B cell (primary cell): ENCODE data around the gene CATSPER3. TPM values are rescaled to one million over a fixed set of nuclear protein-coding genes. Genes with fewer than 3 reads are reported as not detected.

Experiments used
- ATAC-seq: fragments of 200-7000 bp; cut with Tn5 transposase; one replicate; pipeline ENCODE4 v1.10.0; 2021; ENCODE audit warnings: low read depth, mild to moderate bottlenecking, moderate number of reproducible peaks, moderate library complexity
- CTCF ChIA-PET: fragments of 350-600 bp; sonication (Branson Sonifier 250); formaldehyde crosslinking; loops from one replicate; lab custom pipeline; 2021; ENCODE audit warnings: antibody characterized with exemption, inconsistent platforms; lab: Charles Lee
- POLR2A ChIA-PET: fragments of 350-600 bp; sonication (Branson Sonifier 250); formaldehyde crosslinking; loops from one replicate; lab custom pipeline; 2021; ENCODE audit warnings: antibody characterized with exemption; lab: Charles Lee
- DNase-seq: peaks from one replicate; pipeline ENCODE4 v3.0.0; 2013
- H2AFZ ChIP-seq: 2 replicates; pipeline ENCODE4 v1.6.1; 2012; ENCODE audit warnings: mild to moderate bottlenecking, low read depth, low read length; ENCODE audit not compliant: insufficient read depth, poor library complexity, severe bottlenecking
- H3K27ac ChIP-seq, 2 donors: 1 replicate in 1 of 2; 2 replicates in 1 of 2; pipeline ENCODE4 v1.5.1; 2012 to 2013; ENCODE audit warnings: low read length in 2 of 2, mild to moderate bottlenecking in 2 of 2, moderate library complexity in 1 of 2
- H3K27me3 ChIP-seq, 4 experiments: fragments of 200-600 bp in 1 of 4; sonication (generic) in 1 of 4; replicated peaks in 1 of 4; 1 replicate in 2 of 4; 2 replicates in 2 of 4; pipeline versions ENCODE4 v1.6.1 to v1.7.0; 2013 to 2016; ENCODE audit warnings: low read length in 3 of 4, mild to moderate bottlenecking in 2 of 4, mixed read lengths in 1 of 4, moderate library complexity in 1 of 4; ENCODE audit not compliant: insufficient read depth in 4 of 4, control insufficient read depth in 3 of 4; ENCODE audit errors: control extremely low read depth in 1 of 4
- H3K36me3 ChIP-seq, 2 experiments: replicated peaks in 1 of 2; 1 replicate in 1 of 2; 2 replicates in 1 of 2; pipeline versions ENCODE4 v1.6.1 to v1.7.1; 2013; ENCODE audit warnings: low read length in 1 of 2; ENCODE audit not compliant: insufficient read depth in 2 of 2, control insufficient read depth in 1 of 2; ENCODE audit errors: control extremely low read depth in 1 of 2, extremely low read depth in 1 of 2
- H3K4me1 ChIP-seq, 2 donors: fragments of 200-600 bp in 1 of 2; sonication (generic) in 1 of 2; 1 replicate in 1 of 2; 2 replicates in 1 of 2; pipeline versions ENCODE4 v1.5.1 to v1.6.1; 2013 to 2017; ENCODE audit warnings: low read length in 2 of 2; ENCODE audit not compliant: control insufficient read depth in 2 of 2, insufficient read depth in 2 of 2
- H3K4me2 ChIP-seq: replicated peaks from 2 replicates; pipeline ENCODE3; 2012; ENCODE audit warnings: mild to moderate bottlenecking, low read depth, low read length; ENCODE audit not compliant: poor library complexity, severe bottlenecking
- H3K4me3 ChIP-seq, 5 experiments: fragments of 200-600 bp in 1 of 5; sonication (generic) in 1 of 5; 1 replicate in 3 of 5; 2 replicates in 2 of 5; pipeline versions ENCODE4 v1.5.1 to v1.7.0; 2011 to 2016; ENCODE audit warnings: low read length in 4 of 5, mild to moderate bottlenecking in 4 of 5, low read depth in 2 of 5, control low read depth in 1 of 5, moderate library complexity in 1 of 5; ENCODE audit not compliant: insufficient read depth in 1 of 5; ENCODE audit errors: control extremely low read depth in 1 of 5, extremely low read depth in 1 of 5
- H3K79me2 ChIP-seq: fragments of 200-600 bp; sonication (generic); one replicate; pipeline ENCODE4 v1.6.0; 2016; ENCODE audit warnings: low read length; ENCODE audit not compliant: control insufficient read depth, insufficient read depth
- H3K9ac ChIP-seq: fragments of 200-600 bp; sonication (generic); 2 replicates; pipeline ENCODE4 v1.6.1; 2017; ENCODE audit warnings: mild to moderate bottlenecking, low read length, moderate library complexity
- H3K9me3 ChIP-seq, 3 donors: one replicate each; pipeline versions ENCODE4 v1.6.1 to v1.7.1; 2013; ENCODE audit warnings: low read length in 2 of 3; ENCODE audit not compliant: control insufficient read depth in 2 of 3, insufficient read depth in 1 of 3; ENCODE audit errors: control extremely low read depth in 1 of 3
- H4K20me1 ChIP-seq: 2 replicates; pipeline ENCODE4 v1.6.0; 2012; ENCODE audit warnings: mild to moderate bottlenecking, low read length; ENCODE audit not compliant: insufficient read depth, control insufficient read depth, poor library complexity, severe bottlenecking
- H3K27ac Mint-ChIP-seq: one replicate; pipeline ENCODE4 v1.8.0; 2021; ENCODE audit warnings: mixed read lengths
- H3K27me3 Mint-ChIP-seq: one replicate; pipeline ENCODE4 v1.8.0; 2021; ENCODE audit warnings: mixed read lengths
- H3K4me1 Mint-ChIP-seq: one replicate; pipeline ENCODE4 v1.8.0; 2021; ENCODE audit warnings: mixed read lengths
- H3K4me3 Mint-ChIP-seq: one replicate; pipeline ENCODE4 v1.8.0; 2021; ENCODE audit warnings: mixed read lengths
- H3K9me3 Mint-ChIP-seq: one replicate; pipeline ENCODE4 v1.8.0; 2022; ENCODE audit warnings: mixed read lengths; ENCODE audit not compliant: insufficient read depth
- EZH2 ChIP-seq: IDR thresholded peaks from 2 replicates; pipeline ENCODE4 v1.6.1; 2012; ENCODE audit warnings: borderline replicate concordance, low read depth, mild to moderate bottlenecking, moderate library complexity, low read length; ENCODE audit not compliant: insufficient read depth, poor library complexity, severe bottlenecking
- WGBS: methylation state at CpG from one replicate; pipeline ENCODE4 v1.1.5; 2013; ENCODE audit warnings: missing lambda C conversion rate; ENCODE audit not compliant: insufficient coverage; 5-methylcytosine and 5-hydroxymethylcytosine counted together
- intact Hi-C: fragments of 100-400 bp; cut with micrococcal nuclease; formaldehyde crosslinking; loops from one replicate; pipeline ENCODE4 v1.10.0; 2022
- polyA plus RNA-seq: library from polyadenylated mRNA; depleted of rRNA; stranded (reverse); fragments of >200 nt; gene quantifications from 2 replicates; pipeline ENCODE4 v1.2.3, GENCODE V29; 2012
- total RNA-seq, 2 donors: library from RNA; stranded (reverse); fragments of 120-200 nt in 1 of 2; gene quantifications; 1 replicate in 1 of 2; 2 replicates in 1 of 2; pipeline versions ENCODE4 v1.2.3 to v1.2.4, GENCODE V29; 2013 to 2022
- TF ChIP-seq, protein P1 (sequence below): fragments of 200-600 bp; IDR thresholded peaks from one replicate; pipeline ENCODE4 v1.8.0; 2022; ENCODE audit warnings: antibody characterized with exemption, mild to moderate bottlenecking

Gene CATSPER3
- total and polyA plus RNA-seq, 2 donors (not counting 1 experiment from before 2014, with no cell fraction given): 0.79 to 1.3 TPM

DNA sequence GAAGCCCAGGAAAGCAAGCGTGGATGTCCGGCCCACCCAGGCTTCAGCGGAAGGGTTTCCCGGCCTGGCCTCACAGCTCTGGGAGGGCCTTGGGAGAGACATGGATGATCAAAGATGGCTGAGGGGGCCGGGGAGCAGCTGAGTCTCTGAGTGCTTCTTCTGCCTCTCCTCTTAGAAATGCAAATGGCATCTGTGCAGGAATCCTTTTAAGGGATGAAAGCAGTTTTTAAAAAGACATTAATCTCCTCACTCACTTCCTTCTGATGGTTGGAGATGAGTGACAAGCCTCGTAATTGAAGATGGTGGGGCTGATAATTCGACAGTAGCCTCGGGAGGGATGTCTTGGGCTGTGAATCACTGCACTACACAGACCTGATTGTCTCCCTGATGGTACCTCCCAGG is 90.6 kb downstream of the CATSPER3 start:
- Histone ChIP-seq H2AFZ (no peak overlapping the region), H3K36me3 (no peaks in the 10 kb centered on the region), H3K4me1 (peaks cover 14% of the 10 kb centered on the region in 2 donors), H3K79me2 (no peaks in the 10 kb centered on the region), H3K4me2 (no peak overlapping the region), H3K9ac (no peak overlapping the region), H3K27me3 (peaks cover 0 to 34% (median 3%) of the 10 kb centered on the region in 4 experiments), H4K20me1 (no peaks in the 10 kb centered on the region), H3K9me3 (peaks cover 0 to 3% (median 0%) of the 10 kb centered on the region in 3 donors), H3K4me3 (no peak overlapping the region), H3K27ac (no peak overlapping the region)
- intact Hi-C loops: no loop called here
- Mint-ChIP-seq H3K4me1 (peaks cover 15% of the 10 kb centered on the region), H3K9me3 (no peaks in the 10 kb centered on the region), H3K4me3 (no peak overlapping the region), H3K27me3 (peaks cover 25% of the 10 kb centered on the region), H3K27ac (no peak overlapping the region)
- TF ChIP-seq, protein P1, sequence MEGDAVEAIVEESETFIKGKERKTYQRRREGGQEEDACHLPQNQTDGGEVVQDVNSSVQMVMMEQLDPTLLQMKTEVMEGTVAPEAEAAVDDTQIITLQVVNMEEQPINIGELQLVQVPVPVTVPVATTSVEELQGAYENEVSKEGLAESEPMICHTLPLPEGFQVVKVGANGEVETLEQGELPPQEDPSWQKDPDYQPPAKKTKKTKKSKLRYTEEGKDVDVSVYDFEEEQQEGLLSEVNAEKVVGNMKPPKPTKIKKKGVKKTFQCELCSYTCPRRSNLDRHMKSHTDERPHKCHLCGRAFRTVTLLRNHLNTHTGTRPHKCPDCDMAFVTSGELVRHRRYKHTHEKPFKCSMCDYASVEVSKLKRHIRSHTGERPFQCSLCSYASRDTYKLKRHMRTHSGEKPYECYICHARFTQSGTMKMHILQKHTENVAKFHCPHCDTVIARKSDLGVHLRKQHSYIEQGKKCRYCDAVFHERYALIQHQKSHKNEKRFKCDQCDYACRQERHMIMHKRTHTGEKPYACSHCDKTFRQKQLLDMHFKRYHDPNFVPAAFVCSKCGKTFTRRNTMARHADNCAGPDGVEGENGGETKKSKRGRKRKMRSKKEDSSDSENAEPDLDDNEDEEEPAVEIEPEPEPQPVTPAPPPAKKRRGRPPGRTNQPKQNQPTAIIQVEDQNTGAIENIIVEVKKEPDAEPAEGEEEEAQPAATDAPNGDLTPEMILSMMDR: no peak
- TF ChIP-seq EZH2: no peak
- ATAC-seq: no peak
- no peak for DNase-seq
- 71% methylated on average over 4 of the region's 8 CpGs for WGBS
- POLR2A ChIA-PET: no interaction called here
- CTCF ChIA-PET: no interaction called here

DNA sequence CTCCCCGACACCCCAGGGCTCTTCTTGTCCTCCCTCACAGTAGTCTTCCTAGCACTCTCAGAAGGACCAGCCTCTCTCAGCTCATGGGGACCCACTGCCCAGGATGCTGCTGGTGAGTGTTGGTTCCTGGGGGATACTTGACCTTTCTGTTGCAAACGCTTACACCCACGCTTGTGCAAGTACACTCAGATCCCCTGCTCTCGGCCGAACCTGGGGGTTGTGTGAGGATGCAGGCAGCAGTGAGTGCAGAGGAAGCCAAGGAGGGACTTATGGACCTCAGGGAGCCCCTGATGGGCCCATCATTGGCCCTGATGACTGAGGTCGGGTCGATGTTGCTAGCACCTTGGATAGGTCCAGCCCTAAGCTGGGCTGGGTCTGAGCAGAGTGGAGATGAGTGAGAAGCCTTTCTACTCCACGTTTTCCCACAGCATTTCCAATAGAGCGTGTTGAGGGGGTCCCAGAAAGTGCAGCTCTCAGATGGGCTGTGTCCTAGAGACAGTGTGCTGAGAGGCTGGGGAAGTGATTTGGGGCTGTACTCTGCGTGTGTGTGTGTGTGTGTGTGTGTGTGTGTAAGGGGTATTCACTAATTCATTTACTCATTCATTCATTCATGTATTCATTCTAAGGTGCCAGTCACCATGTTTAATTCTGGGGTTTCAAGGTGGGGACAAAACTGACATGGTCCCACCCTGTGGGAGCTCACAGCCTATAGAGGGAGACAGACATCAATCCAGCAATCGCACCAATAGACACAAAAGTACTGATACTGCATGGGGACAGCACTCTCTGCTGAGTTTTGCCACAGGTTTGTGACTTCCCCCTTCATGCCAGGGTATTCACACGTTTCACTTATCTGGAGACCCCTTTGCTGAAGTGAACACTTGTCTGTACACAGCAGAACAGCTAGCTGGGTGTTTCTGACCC is 91.6 kb downstream of the CATSPER3 start:
- ChIA-PET POLR2A (no interaction called here), CTCF (no interaction called here)
- DNase-seq (no peak), ATAC-seq (no peak)
- Histone ChIP-seq H3K4me2 (no peak overlapping the region), H3K36me3 (no peaks in the 10 kb centered on the region), H3K4me3 (no peak overlapping the region), H4K20me1 (no peaks in the 10 kb centered on the region), H2AFZ (no peak overlapping the region), H3K27ac (no peak overlapping the region), H3K27me3 (peaks cover 0 to 39% (median 3%) of the 10 kb centered on the region in 4 experiments), H3K9me3 (peaks cover 0 to 5% (median 0%) of the 10 kb centered on the region in 3 donors), H3K79me2 (no peaks in the 10 kb centered on the region), H3K9ac (no peak overlapping the region), H3K4me1 (peaks cover 4 to 5% of the 10 kb centered on the region in 2 donors)
- TF ChIP-seq, protein P1: no peak
- no peak for TF ChIP-seq EZH2
- intact Hi-C loops: no loop called here
- 87% methylated on average over 8 of the region's 12 CpGs for WGBS
- Mint-ChIP-seq H3K27ac (no peak overlapping the region), H3K4me3 (no peak overlapping the region), H3K27me3 (peaks cover 25% of the 10 kb centered on the region), H3K9me3 (no peaks in the 10 kb centered on the region), H3K4me1 (peaks cover 6% of the 10 kb centered on the region)
